Tibial artery (tissue), 4 donors: Measurements from ENCODE around the gene PLA2G2D.

Experiments used
- DNase-seq, 2 donors: peaks; one replicate each; pipeline ENCODE4 v3.0.0-alpha.2; 2019
- H3K27ac ChIP-seq, 2 donors: fragments of 200-600 bp; sonication (generic) in 1 of 2; 1 replicate in 1 of 2; 2 replicates in 1 of 2; pipeline ENCODE4 v1.5.1; 2018 to 2019; ENCODE audit warnings: mild to moderate bottlenecking in 1 of 2
- H3K27me3 ChIP-seq, 2 donors: fragments of 200-600 bp; sonication (generic) in 1 of 2; one replicate each; pipeline versions ENCODE4 v1.5.1 to v1.6.0; 2016 to 2019
- H3K36me3 ChIP-seq, 3 donors: fragments of 200-600 bp; sonication (generic) in 2 of 3; one replicate each; pipeline ENCODE4 v1.5.1; 2016 to 2019; ENCODE audit warnings: mild to moderate bottlenecking in 2 of 3
- H3K4me1 ChIP-seq, 4 donors: fragments of 200-600 bp; sonication (generic) in 2 of 4; 1 replicate in 3 of 4; 2 replicates in 1 of 4; pipeline ENCODE4 v1.5.1; 2016 to 2019
- H3K4me3 ChIP-seq, 2 donors: fragments of 200-600 bp; sonication (generic) in 1 of 2; 1 replicate in 1 of 2; 2 replicates in 1 of 2; pipeline ENCODE4 v1.5.1; 2018 to 2019; ENCODE audit warnings: mild to moderate bottlenecking in 2 of 2
- H3K9me3 ChIP-seq, 3 donors: fragments of 200-600 bp; sonication (generic) in 1 of 3; one replicate each; pipeline ENCODE4 v1.5.1; 2016 to 2019
- CTCF ChIP-seq, 2 experiments: fragments of 200-600 bp in 1 of 2; fragments of 450-650 bp in 1 of 2; IDR thresholded peaks; one replicate each; pipeline ENCODE4 v1.5.1; 2017 to 2019; ENCODE audit warnings: antibody characterized with exemption in 2 of 2, mild to moderate bottlenecking in 1 of 2, moderate library complexity in 1 of 2
- intact Hi-C: fragments of 100-400 bp; cut with DNase I; formaldehyde crosslinking; loops from one replicate; pipeline ENCODE4 v1.15.0; 2023; ENCODE audit warnings: low total_unique reads

Gene PLA2G2D

GRCh38 chr1:20107351-20107750 is 12.0 kb downstream of the PLA2G2D start:
- no peak for DNase-seq
- no peaks in the 10 kb centered on the region for H3K36me3 ChIP-seq
- no peaks in the 10 kb centered on the region for H3K4me1 ChIP-seq
- no peaks in the 10 kb centered on the region for H3K9me3 ChIP-seq
- no peak overlapping the region for H3K27ac ChIP-seq
- no peak overlapping the region for H3K4me3 ChIP-seq
- TF ChIP-seq CTCF (IDR thresholded peaks at IDR 0.05), result no peak
- H3K27me3 ChIP-seq, result peaks cover 0 to 14% of the 10 kb centered on the region in 2 donors
- intact Hi-C loops, result no loop called here

- intact Hi-C loops, result no loop called here
Measured at GRCh38 chr1:20105856-20106255, 13.5 kb downstream of the PLA2G2D start.

GRCh38 chr1:20102875-20103274 is 16.5 kb downstream of the PLA2G2D start:
- Histone ChIP-seq H3K27me3 (peaks cover 0 to 19% of the 10 kb centered on the region in 2 donors), H3K27ac (no peak overlapping the region), H3K4me3 (no peak overlapping the region), H3K36me3 (no peaks in the 10 kb centered on the region), H3K9me3 (no peaks in the 10 kb centered on the region), H3K4me1 (no peaks in the 10 kb centered on the region)
- no peak for DNase-seq
- TF ChIP-seq CTCF (IDR thresholded peaks at IDR 0.05), result no peak
- intact Hi-C loops, result no loop called here

More at GRCh38 chr1:20105856-20106255, 13.5 kb downstream of the PLA2G2D start:
- Histone ChIP-seq H3K27me3 (peaks cover 0 to 22% of the 10 kb centered on the region in 2 donors), H3K36me3 (no peaks in the 10 kb centered on the region), H3K9me3 (no peaks in the 10 kb centered on the region), H3K4me1 (no peaks in the 10 kb centered on the region), H3K27ac (no peak overlapping the region), H3K4me3 (no peak overlapping the region)
- no peak for TF ChIP-seq CTCF (IDR thresholded peaks at IDR 0.05)
- no peak for DNase-seq

- no peak for DNase-seq
- H3K27ac ChIP-seq, result no peak overlapping the region
- no peaks in the 10 kb centered on the region for H3K9me3 ChIP-seq
- TF ChIP-seq CTCF (IDR thresholded peaks at IDR 0.05), result peak; percentile 36 to 53
- no peak overlapping the region for H3K4me3 ChIP-seq
- H3K36me3 ChIP-seq, result no peaks in the 10 kb centered on the region
- no peaks in the 10 kb centered on the region for H3K4me1 ChIP-seq
- peaks cover 0 to 19% of the 10 kb centered on the region in 2 donors for H3K27me3 ChIP-seq
- intact Hi-C loops, result no loop called here
Measured at GRCh38 chr1:20100632-20101355, 18.5 kb downstream of the PLA2G2D start.

- DNase-seq, result no peak
- TF ChIP-seq CTCF (IDR thresholded peaks at IDR 0.05), result no peak
- Histone ChIP-seq H3K4me3 (no peak overlapping the region), H3K4me1 (no peaks in the 10 kb centered on the region), H3K36me3 (no peaks in the 10 kb centered on the region), H3K27me3 (peaks cover 0 to 19% of the 10 kb centered on the region in 2 donors), H3K27ac (no peak overlapping the region), H3K9me3 (no peaks in the 10 kb centered on the region)
- intact Hi-C loops, result no loop called here
Measured at GRCh38 chr1:20099533-20099932, 19.8 kb downstream of the PLA2G2D start.
